Measurements from ENCODE around the gene OST4. TPM values are rescaled to one million over a fixed set of nuclear protein-coding genes. Genes with fewer than 3 reads are reported as not detected.
"Not testable (repeated sequence)": the region's sequence is repeated elsewhere in the genome, so short reads cannot be mapped to it uniquely, and the experiment has no call there.

Gene OST4
- total RNA-seq: 100 to 1,000 TPM; 294 to 407 TPM
- 100 to 1,000 TPM; 231 to 289 (median 260) TPM for polyA plus RNA-seq (ENCODE audit: insufficient read length in 6 of 6)
- long read RNA-seq, donor 1, transcript OST4-203 (3 exons, 561 nt): major isoform, 496 of 862 reads
- long read RNA-seq, donor 1, transcript OST4-201 (2 exons, 559 nt): minor isoform, 110 of 862 reads
- long read RNA-seq, donor 1, partial matches to known transcripts: 246 of 862 reads
- long read RNA-seq, donor 1, other reads (novel, unspliced or antisense): 10 of 862 reads
- long read RNA-seq, donor 2, transcript OST4-203 (3 exons, 561 nt): major isoform, 353 of 458 reads
- long read RNA-seq, donor 2, transcript OST4-201 (2 exons, 559 nt): minor isoform, 100 of 458 reads
- long read RNA-seq, donor 2, partial matches to known transcripts: 5 of 458 reads
- long read RNA-seq, donor 2, other reads (novel, unspliced or antisense): 0 of 458 reads
- long read RNA-seq, donor 3, transcript OST4-201 (2 exons, 559 nt): minor isoform, 61 of 369 reads
- long read RNA-seq, donor 3, transcript OST4-203 (3 exons, 561 nt): major isoform, 308 of 369 reads
- long read RNA-seq, donor 3, partial matches to known transcripts: 0 of 369 reads
- long read RNA-seq, donor 3, other reads (novel, unspliced or antisense): 0 of 369 reads
- long read RNA-seq, donor 4, transcript OST4-201 (2 exons, 559 nt): minor isoform, 18 of 445 reads
- long read RNA-seq, donor 4, transcript OST4-203 (3 exons, 561 nt): major isoform, 425 of 445 reads
- long read RNA-seq, donor 4, partial matches to known transcripts: 0 of 445 reads
- long read RNA-seq, donor 4, other reads (novel, unspliced or antisense): 2 of 445 reads
- long read RNA-seq, donor 5, transcript OST4-203 (3 exons, 561 nt): major isoform, 329 of 422 reads
- long read RNA-seq, donor 5, transcript OST4-201 (2 exons, 559 nt): minor isoform, 87 of 422 reads
- long read RNA-seq, donor 5, partial matches to known transcripts: 6 of 422 reads
- long read RNA-seq, donor 5, other reads (novel, unspliced or antisense): 0 of 422 reads
- long read RNA-seq, donor 6, transcript OST4-203 (3 exons, 561 nt): major isoform, 381 of 473 reads
- long read RNA-seq, donor 6, transcript OST4-201 (2 exons, 559 nt): minor isoform, 87 of 473 reads
- long read RNA-seq, donor 6, partial matches to known transcripts: 0 of 473 reads
- long read RNA-seq, donor 6, other reads (novel, unspliced or antisense): 5 of 473 reads
- long read RNA-seq, donor 7, transcript OST4-201 (2 exons, 559 nt): minor isoform, 49 of 218 reads
- long read RNA-seq, donor 7, transcript OST4-203 (3 exons, 561 nt): major isoform, 169 of 218 reads
- long read RNA-seq, donor 7, partial matches to known transcripts: 0 of 218 reads
- long read RNA-seq, donor 7, other reads (novel, unspliced or antisense): 0 of 218 reads
- long read RNA-seq, donor 8, transcript OST4-203 (3 exons, 561 nt): major isoform, 238 of 283 reads
- long read RNA-seq, donor 8, transcript OST4-201 (2 exons, 559 nt): minor isoform, 45 of 283 reads
- long read RNA-seq, donor 8, partial matches to known transcripts: 0 of 283 reads
- long read RNA-seq, donor 8, other reads (novel, unspliced or antisense): 0 of 283 reads
- long read RNA-seq, donor 9, partial matches to known transcripts: 0 of 4 reads
- long read RNA-seq, donor 9, other reads (novel, unspliced or antisense): 0 of 4 reads
- long read RNA-seq, donor 10, transcript OST4-201 (2 exons, 559 nt): minor isoform, 8 of 268 reads
- long read RNA-seq, donor 10, transcript OST4-203 (3 exons, 561 nt): major isoform, 260 of 268 reads
- long read RNA-seq, donor 10, partial matches to known transcripts: 0 of 268 reads
- long read RNA-seq, donor 10, other reads (novel, unspliced or antisense): 0 of 268 reads
- long read RNA-seq, donor 11, transcript OST4-201 (2 exons, 559 nt): minor isoform, 71 of 332 reads
- long read RNA-seq, donor 11, transcript OST4-203 (3 exons, 561 nt): major isoform, 260 of 332 reads
- long read RNA-seq, donor 11, partial matches to known transcripts: 0 of 332 reads
- long read RNA-seq, donor 11, other reads (novel, unspliced or antisense): 0 of 332 reads
- long read RNA-seq, donor 12, transcript OST4-203 (3 exons, 561 nt): major isoform, 281 of 335 reads
- long read RNA-seq, donor 12, transcript OST4-201 (2 exons, 559 nt): minor isoform, 54 of 335 reads
- long read RNA-seq, donor 12, partial matches to known transcripts: 0 of 335 reads
- long read RNA-seq, donor 12, other reads (novel, unspliced or antisense): 0 of 335 reads

DNA sequence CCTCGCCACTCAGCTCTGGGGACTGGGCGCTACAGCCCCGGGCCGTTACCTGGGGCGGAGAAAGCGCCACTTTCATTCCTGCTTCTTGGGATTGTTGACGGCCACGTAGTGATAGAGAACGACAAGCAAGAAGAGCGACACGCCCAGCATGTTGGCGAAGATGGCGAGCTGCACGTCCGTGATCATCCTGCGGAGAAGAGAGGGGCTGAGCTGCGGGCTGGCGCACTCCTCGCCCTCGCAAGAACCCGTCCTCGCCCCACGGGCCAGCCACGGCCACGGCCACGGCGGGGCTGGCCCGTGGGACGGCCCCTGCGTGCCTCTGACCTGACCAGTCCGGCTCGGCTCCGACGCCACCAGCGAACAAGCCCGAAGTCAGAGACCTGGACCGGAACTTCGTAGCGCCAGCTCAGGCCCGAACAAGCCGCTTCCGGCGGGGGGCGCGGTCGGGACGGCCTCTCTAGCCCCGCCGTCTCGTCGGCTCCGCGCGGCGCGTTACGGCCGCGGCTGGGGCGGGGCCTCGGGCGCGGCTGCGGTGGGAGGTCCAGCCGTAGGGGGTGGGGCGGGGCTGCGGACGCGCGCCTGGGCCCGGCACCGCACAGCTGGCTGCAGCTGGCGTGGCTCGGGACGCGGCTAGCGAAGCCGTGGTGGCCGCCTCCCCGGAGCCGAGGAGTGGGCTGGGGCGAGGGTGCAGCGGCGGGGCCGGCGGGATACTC is at the start of gene OST4:
OST4 (minus strand) TSS at position 378 of the 713 bp plus-strand sequence.
- H3K4me3 ChIP-seq: peak within 1 kb of the TSS; percentile 72 to 91

DNA sequence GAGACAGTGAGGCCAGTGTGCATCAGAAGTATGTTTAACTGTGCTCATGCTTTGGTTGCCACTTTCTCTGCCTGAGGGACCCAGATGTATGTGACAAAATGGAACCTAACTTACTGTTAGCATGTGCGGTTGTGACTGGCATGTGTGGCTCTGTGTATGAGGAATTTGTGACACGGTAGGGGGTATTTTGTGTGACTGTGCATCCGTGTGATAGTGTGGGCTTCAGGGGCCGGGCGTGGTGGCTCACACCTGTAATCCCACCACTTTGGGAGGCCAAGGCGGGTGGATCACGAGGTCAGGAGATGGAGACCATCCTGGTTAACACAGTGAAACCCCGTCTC is 47.8 kb upstream of the OST4 start:
- H3K27ac ChIP-seq; H3K36me3 ChIP-seq; ATAC-seq; DNase-seq; intact Hi-C loops (cut with DNase I); H3K9me3 ChIP-seq: not testable (repeated sequence)
- Histone ChIP-seq H3K4me1 (peaks cover 5 to 26% of the 10 kb centered on the region in 2 donors), H3K4me3 (peak overlapping the region; percentile 24 to 28), H3K27me3 (peaks cover 16 to 48% of the 10 kb centered on the region in 2 donors)

More for the DNA sequence above, at the start of gene OST4:
- ATAC-seq (peak; percentile 98), DNase-seq (peak; percentile 94 to 99 (median 96))
- Histone ChIP-seq H3K4me1 (peaks cover 24 to 71% of the 10 kb centered on the region in 2 donors), H3K27me3 (no peaks in the 10 kb centered on the region), H3K9me3 (no peaks in the 10 kb centered on the region), H3K36me3 (peaks cover 0 to 34% of the 10 kb centered on the region in 2 donors), H3K27ac (peak within 1 kb of the TSS; percentile 85 to 92)
- TF ChIP-seq, protein P1, sequence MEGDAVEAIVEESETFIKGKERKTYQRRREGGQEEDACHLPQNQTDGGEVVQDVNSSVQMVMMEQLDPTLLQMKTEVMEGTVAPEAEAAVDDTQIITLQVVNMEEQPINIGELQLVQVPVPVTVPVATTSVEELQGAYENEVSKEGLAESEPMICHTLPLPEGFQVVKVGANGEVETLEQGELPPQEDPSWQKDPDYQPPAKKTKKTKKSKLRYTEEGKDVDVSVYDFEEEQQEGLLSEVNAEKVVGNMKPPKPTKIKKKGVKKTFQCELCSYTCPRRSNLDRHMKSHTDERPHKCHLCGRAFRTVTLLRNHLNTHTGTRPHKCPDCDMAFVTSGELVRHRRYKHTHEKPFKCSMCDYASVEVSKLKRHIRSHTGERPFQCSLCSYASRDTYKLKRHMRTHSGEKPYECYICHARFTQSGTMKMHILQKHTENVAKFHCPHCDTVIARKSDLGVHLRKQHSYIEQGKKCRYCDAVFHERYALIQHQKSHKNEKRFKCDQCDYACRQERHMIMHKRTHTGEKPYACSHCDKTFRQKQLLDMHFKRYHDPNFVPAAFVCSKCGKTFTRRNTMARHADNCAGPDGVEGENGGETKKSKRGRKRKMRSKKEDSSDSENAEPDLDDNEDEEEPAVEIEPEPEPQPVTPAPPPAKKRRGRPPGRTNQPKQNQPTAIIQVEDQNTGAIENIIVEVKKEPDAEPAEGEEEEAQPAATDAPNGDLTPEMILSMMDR (IDR thresholded peaks at IDR 0.05): no peak
- intact Hi-C loops (cut with DNase I): no loop called here

DNA sequence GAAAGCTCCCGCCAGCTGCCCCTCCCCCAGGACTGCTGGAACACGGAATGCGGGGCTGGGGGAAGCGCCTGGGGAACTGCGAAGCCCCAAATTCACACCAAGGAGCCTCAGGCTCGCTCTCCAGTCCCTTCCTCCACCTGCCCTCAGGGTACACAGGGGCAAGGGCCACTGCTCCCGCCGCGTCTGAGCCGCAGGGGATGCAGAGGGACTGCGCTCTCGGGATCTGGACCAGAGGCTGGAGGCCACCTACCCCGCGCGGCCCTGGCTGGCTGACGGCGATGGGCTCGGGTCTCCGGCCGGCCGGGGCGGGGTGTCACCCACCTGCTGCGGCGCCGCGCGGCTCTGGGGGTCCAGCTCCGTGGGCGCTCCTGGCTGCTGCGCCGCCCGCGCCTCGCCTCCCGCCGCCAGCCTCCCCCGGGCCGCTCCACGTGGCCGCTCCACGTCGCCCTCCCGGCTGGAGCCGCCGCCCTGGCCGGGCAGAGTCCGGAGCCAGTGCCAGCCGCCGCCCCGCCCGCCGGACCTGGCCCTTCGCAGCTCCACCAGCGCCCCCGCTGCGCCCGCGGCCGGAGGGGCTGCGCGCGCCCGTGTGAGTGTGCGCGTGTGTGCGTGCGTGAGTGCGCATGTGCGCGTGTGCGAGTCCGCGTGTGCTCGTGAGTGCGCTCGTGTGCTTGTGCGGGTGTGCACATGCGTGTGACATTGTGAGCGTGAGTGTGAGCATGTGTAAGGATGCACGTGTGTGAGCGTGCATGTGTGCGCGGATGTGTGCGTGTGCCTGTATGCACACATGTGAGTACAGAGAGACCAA is 47.3 kb upstream of the OST4 start, which contains the start of gene CGREF1:
CGREF1 (minus strand) TSS at position 604 of the 805 bp plus-strand sequence. CDS start 14,762 bp downstream, outside the sequence.
- Histone ChIP-seq H3K9me3 (no peaks in the 10 kb centered on the region), H3K4me1 (peaks cover 5 to 21% of the 10 kb centered on the region in 2 donors), H3K4me3 (peak within 1 kb of the TSS; percentile 24 to 28), H3K27me3 (peaks cover 16 to 48% of the 10 kb centered on the region in 2 donors), H3K36me3 (no peaks in the 10 kb centered on the region), H3K27ac (no peak within 1 kb of the TSS)
- ATAC-seq (peak; percentile 21), DNase-seq (peak in 1 of 4 donors; percentile 77)
- TF ChIP-seq, protein P1 (IDR thresholded peaks at IDR 0.05): no peak
- intact Hi-C loops (cut with DNase I): no loop called here
